ENCODE measurements around the gene LAG3.

LAG3 gene

GRCh38 chr12:6770094-6770493, 2.2 kb upstream of the LAG3 start:
- H3K9me3 ChIP-seq (ENCODE audit: insufficient read depth, low read depth, low read length), result no peaks in the 10 kb centered on the region
- peaks cover 42% of the 10 kb centered on the region for H3K79me2 ChIP-seq (ENCODE audit: insufficient read depth, low read length)
- H3K9me2 ChIP-seq (replicated peaks; ENCODE audit: low read depth, low read length), result no peaks in the 10 kb centered on the region
- H3K4me2 ChIP-seq (ENCODE audit: low read depth, low read length, poor library complexity, severe bottlenecking), result no peak overlapping the region
- H3K4me1 ChIP-seq (ENCODE audit: insufficient read depth, low read length, poor library complexity, severe bottlenecking), result peaks cover 33% of the 10 kb centered on the region
- H2AFZ ChIP-seq (ENCODE audit: low read length), result no peak overlapping the region
- no peak overlapping the region for H3K9ac ChIP-seq (ENCODE audit: low read depth, low read length, poor library complexity, severe bottlenecking)
- no peak overlapping the region for H3K4me3 ChIP-seq (ENCODE audit: low read length, poor library complexity, severe bottlenecking)
- no peak for TF ChIP-seq CTCF (conservative IDR thresholded peaks at IDR 0.05; ENCODE audit: low read length)
- no peak for TF ChIP-seq EZH2phosphoT487 (IDR thresholded peaks at IDR 0.05; ENCODE audit: borderline replicate concordance)
- peaks cover 19% of the 10 kb centered on the region for H4K20me1 ChIP-seq (ENCODE audit: insufficient read depth, low read length, poor library complexity, severe bottlenecking)
- H3K27me3 ChIP-seq (ENCODE audit: insufficient read depth, low read length, poor library complexity, severe bottlenecking), result no peaks in the 10 kb centered on the region
- H3F3A ChIP-seq (ENCODE audit: low read depth), result 0 out of 2 replicates have a peak, but pooled peaks cover 4% of the 10 kb centered on the region
- H3K36me3 ChIP-seq (ENCODE audit: insufficient read depth, low read length), result peaks cover 3% of the 10 kb centered on the region; the same call in 1 of the 2 replicates

- H3K9me3 ChIP-seq (ENCODE audit: insufficient read depth, low read depth, low read length), result no peaks in the 10 kb centered on the region
- peak overlapping the region; percentile 2 for H3K9ac ChIP-seq (ENCODE audit: low read depth, low read length, poor library complexity, severe bottlenecking)
- H3K36me3 ChIP-seq (ENCODE audit: insufficient read depth, low read length), result peaks cover 3% of the 10 kb centered on the region; the same call in 1 of the 2 replicates
- no peak overlapping the region for H3K4me2 ChIP-seq (ENCODE audit: low read depth, low read length, poor library complexity, severe bottlenecking)
- H3K9me2 ChIP-seq (replicated peaks; ENCODE audit: low read depth, low read length), result no peaks in the 10 kb centered on the region
- peaks cover 28% of the 10 kb centered on the region for H3K4me1 ChIP-seq (ENCODE audit: insufficient read depth, low read length, poor library complexity, severe bottlenecking)
- no peak overlapping the region for H3K4me3 ChIP-seq (ENCODE audit: low read length, poor library complexity, severe bottlenecking)
- TF ChIP-seq EZH2phosphoT487 (IDR thresholded peaks at IDR 0.05; ENCODE audit: borderline replicate concordance) (no peak), CTCF (conservative IDR thresholded peaks at IDR 0.05; ENCODE audit: low read length) (no peak)
- no peak overlapping the region for H2AFZ ChIP-seq (ENCODE audit: low read length)
- H4K20me1 ChIP-seq (ENCODE audit: insufficient read depth, low read length, poor library complexity, severe bottlenecking), result peaks cover 19% of the 10 kb centered on the region
- no peaks in the 10 kb centered on the region for H3K27me3 ChIP-seq (ENCODE audit: insufficient read depth, low read length, poor library complexity, severe bottlenecking)
- peaks cover 37% of the 10 kb centered on the region for H3K79me2 ChIP-seq (ENCODE audit: insufficient read depth, low read length)
- H3F3A ChIP-seq (ENCODE audit: low read depth), result no peaks in the 10 kb centered on the region
These were observed 1.7 kb upstream of the LAG3 start for GRCh38 chr12:6770600-6770999.

GRCh38 chr12:6771091-6771495, 1.2 kb upstream of the LAG3 start:
- Histone ChIP-seq H3K4me3 (ENCODE audit: low read length, poor library complexity, severe bottlenecking) (no peak overlapping the region), H3K9me2 (replicated peaks; ENCODE audit: low read depth, low read length) (no peaks in the 10 kb centered on the region), H3K4me1 (ENCODE audit: insufficient read depth, low read length, poor library complexity, severe bottlenecking) (peaks cover 25% of the 10 kb centered on the region), H2AFZ (ENCODE audit: low read length) (no peak overlapping the region), H3K36me3 (ENCODE audit: insufficient read depth, low read length) (peaks cover 3% of the 10 kb centered on the region; the same call in 1 of the 2 replicates), H3K4me2 (ENCODE audit: low read depth, low read length, poor library complexity, severe bottlenecking) (no peak overlapping the region), H3F3A (ENCODE audit: low read depth) (no peaks in the 10 kb centered on the region), H3K9me3 (ENCODE audit: insufficient read depth, low read depth, low read length) (no peaks in the 10 kb centered on the region), H3K27me3 (ENCODE audit: insufficient read depth, low read length, poor library complexity, severe bottlenecking) (no peaks in the 10 kb centered on the region), H3K79me2 (ENCODE audit: insufficient read depth, low read length) (peaks cover 32% of the 10 kb centered on the region), H3K9ac (ENCODE audit: low read depth, low read length, poor library complexity, severe bottlenecking) (peak overlapping the region; percentile 2), H4K20me1 (ENCODE audit: insufficient read depth, low read length, poor library complexity, severe bottlenecking) (peaks cover 19% of the 10 kb centered on the region)
- TF ChIP-seq EZH2phosphoT487 (IDR thresholded peaks at IDR 0.05; ENCODE audit: borderline replicate concordance), result no peak
- TF ChIP-seq CTCF (conservative IDR thresholded peaks at IDR 0.05; ENCODE audit: low read length), result no peak

Data from Loucy (cell line).